Kidney (tissue), 14 donors: ENCODE results near the gene ZNF277. TPM values are rescaled to one million over a fixed set of nuclear protein-coding genes. Genes with fewer than 3 reads are reported as not detected.
A peak's percentile ranks its signal among the peaks of the same experiment; 100 is the strongest.

Experiments used
- DNase-seq, 5 donors: peaks; one replicate each; pipeline ENCODE4 v3.0.0-alpha.2; 2013 to 2020
- FAIRE-seq: peaks from 2 replicates; lab custom pipeline; 2012; peaks lifted over from hg19 to GRCh38; lab: Jason Lieb, UNC
- H3K27ac ChIP-seq, 2 donors: one replicate each; pipeline ENCODE4 v1.7.0; 2013; ENCODE audit warnings: low read depth in 2 of 2, low read length in 2 of 2, inconsistent platforms in 1 of 2
- H3K27me3 ChIP-seq: one replicate; pipeline ENCODE4 v1.7.1; 2013; ENCODE audit warnings: low read length, inconsistent platforms; ENCODE audit not compliant: control insufficient read depth, insufficient read depth
- H3K36me3 ChIP-seq, 3 donors: one replicate each; pipeline versions ENCODE4 v1.7.0 to v1.7.1; 2013; ENCODE audit warnings: low read length in 3 of 3, control low read depth in 1 of 3, inconsistent platforms in 1 of 3; ENCODE audit not compliant: insufficient read depth in 3 of 3, control insufficient read depth in 2 of 3
- H3K4me1 ChIP-seq, 3 donors: one replicate each; pipeline versions ENCODE4 v1.7.0 to v1.7.1; 2013; ENCODE audit warnings: low read length in 3 of 3, inconsistent platforms in 1 of 3, low read depth in 1 of 3; ENCODE audit not compliant: control insufficient read depth in 2 of 3, insufficient read depth in 2 of 3
- H3K4me3 ChIP-seq, 3 donors: one replicate each; pipeline versions ENCODE4 v1.7.0 to v1.8.1; 2013; ENCODE audit warnings: low read length in 3 of 3, control low read depth in 1 of 3, inconsistent platforms in 1 of 3
- H3K9ac ChIP-seq, 3 donors: one replicate each; pipeline versions ENCODE4 v1.7.0 to v1.7.1; 2013; ENCODE audit warnings: low read length in 3 of 3, control low read depth in 1 of 3, inconsistent platforms in 1 of 3
- H3K9me3 ChIP-seq, 3 donors: one replicate each; pipeline versions ENCODE4 v1.7.0 to v1.7.1; 2013; ENCODE audit warnings: low read length in 3 of 3, control low read depth in 1 of 3, inconsistent platforms in 1 of 3; ENCODE audit not compliant: control insufficient read depth in 2 of 3, insufficient read depth in 1 of 3
- CTCF ChIP-seq: IDR thresholded peaks from 3 replicates; pipeline ENCODE4 v1.5.1; 2012; ENCODE audit warnings: mild to moderate bottlenecking, moderate library complexity, borderline replicate concordance; ENCODE audit not compliant: insufficient read depth; ENCODE audit errors: extremely low read depth
- intact Hi-C: fragments of 100-400 bp; cut with DNase I; formaldehyde crosslinking; loops from one replicate; pipeline ENCODE4 v1.11.1; 2022
- polyA plus RNA-seq: library from polyadenylated mRNA; stranded (reverse); fragments of 350-450 nt; fragmentation: Illumina TruSeq; extraction: RNeasy Lipid Tissue Mini Kit (QIAGEN cat#74804); gene quantifications from one replicate; pipeline ENCODE4 v1.2.3, GENCODE V29; 2014; ENCODE audit warnings: low read depth, low replicate concordance; ENCODE audit not compliant: insufficient read depth
- total RNA-seq: library from RNA; stranded (reverse); fragmentation: NEBNext Ultra II Directional; extraction: Animal tissue kit (Norgen Biotek cat#: 25700); gene quantifications from one replicate; pipeline ENCODE4 v1.2.1, GENCODE V29; 2021
- donor health status: control.
- donor health status: control.
- donor health status: control.
- donor health status: control.
- donor health status: control.
- donor health status: DM: yes; HTN: yes; CAD: no.
- donor health status: Normal renal cell carcinoma (clear cell type).

The ZNF277 gene
- total and polyA plus RNA-seq, 2 donors from 2014 or later, result 18.7 to 25.0 TPM

GRCh38 chr7:112180223-112180622, 26.3 kb upstream of the ZNF277 start:
- H3K4me1 ChIP-seq, result peaks cover 0 to 3% (median 0%) of the 10 kb centered on the region in 3 donors
- no peak overlapping the region for H3K9ac ChIP-seq
- H3K27me3 ChIP-seq, result no peaks in the 10 kb centered on the region
- no peak overlapping the region for H3K27ac ChIP-seq
- no peak overlapping the region for H3K4me3 ChIP-seq
- no peak for DNase-seq
- no peak for FAIRE-seq
- H3K36me3 ChIP-seq, result no peaks in the 10 kb centered on the region
- TF ChIP-seq CTCF, result no peak
- intact Hi-C loops, result no loop called here
- no peaks in the 10 kb centered on the region for H3K9me3 ChIP-seq

GRCh38 chr7:112182749-112183148, 23.7 kb upstream of the ZNF277 start:
- Histone ChIP-seq H3K4me1 (peaks cover 0 to 7% (median 0%) of the 10 kb centered on the region in 3 donors), H3K9me3 (no peaks in the 10 kb centered on the region), H3K4me3 (no peak overlapping the region), H3K27ac (no peak overlapping the region), H3K36me3 (no peaks in the 10 kb centered on the region), H3K27me3 (no peaks in the 10 kb centered on the region), H3K9ac (no peak overlapping the region)
- intact Hi-C loops, result no loop called here
- no peak for FAIRE-seq
- TF ChIP-seq CTCF, result no peak
- DNase-seq, result peak in 4 of 5 donors; percentile 39 to 53 (median 49)

GRCh38 chr7:112183266-112183665, 23.2 kb upstream of the ZNF277 start:
- intact Hi-C loops, result no loop called here
- FAIRE-seq, result no peak
- Histone ChIP-seq H3K9ac (no peak overlapping the region), H3K4me3 (no peak overlapping the region), H3K36me3 (no peaks in the 10 kb centered on the region), H3K9me3 (no peaks in the 10 kb centered on the region), H3K4me1 (peaks cover 0 to 7% (median 0%) of the 10 kb centered on the region in 3 donors), H3K27me3 (no peaks in the 10 kb centered on the region), H3K27ac (no peak overlapping the region)
- no peak for TF ChIP-seq CTCF
- DNase-seq, result no peak

GRCh38 chr7:112184455-112184854, 22.0 kb upstream of the ZNF277 start:
- no peaks in the 10 kb centered on the region for H3K36me3 ChIP-seq
- no peaks in the 10 kb centered on the region for H3K27me3 ChIP-seq
- FAIRE-seq (no peak), DNase-seq (no peak)
- no peak overlapping the region for H3K4me3 ChIP-seq
- intact Hi-C loops, result no loop called here
- peaks cover 0 to 7% (median 0%) of the 10 kb centered on the region in 3 donors for H3K4me1 ChIP-seq
- H3K9me3 ChIP-seq, result no peaks in the 10 kb centered on the region
- H3K9ac ChIP-seq, result no peak overlapping the region
- no peak overlapping the region for H3K27ac ChIP-seq
- no peak for TF ChIP-seq CTCF
